22Rv1 (cell line): ENCODE data around the gene AACS.

Experiments
- ZFX ChIP-seq: fragments of 450-650 bp; IDR thresholded peaks from 2 replicates; pipeline ENCODE4 v1.6.1; 2017; ENCODE audit warnings: antibody characterized with exemption, borderline replicate concordance
- TF ChIP-seq, protein P1 (sequence below): fragments of 450-650 bp; IDR thresholded peaks from 2 replicates; pipeline ENCODE4 v1.5.1; 2017; ENCODE audit warnings: mild to moderate bottlenecking

DNA sequence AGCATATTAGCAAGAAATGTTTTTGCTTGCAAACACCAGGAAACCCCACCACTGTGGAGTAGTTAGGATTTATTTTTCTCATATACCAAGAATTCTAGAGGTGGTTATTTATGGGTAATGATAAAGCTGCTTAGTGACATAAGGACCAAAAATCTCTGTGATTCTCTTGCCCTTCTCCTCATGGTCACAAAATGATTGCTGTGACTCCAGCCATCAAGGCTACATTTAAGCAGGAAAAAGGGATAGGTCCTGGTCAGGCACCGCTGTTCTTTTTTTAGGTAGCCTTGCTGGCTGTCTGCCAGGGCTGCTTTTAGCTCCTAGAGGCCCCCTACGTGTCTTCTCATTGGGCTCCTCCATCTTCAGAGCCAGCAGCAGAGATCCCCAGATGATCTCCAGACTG is 104.2 kb downstream of the AACS start:
- TF ChIP-seq, protein P1, sequence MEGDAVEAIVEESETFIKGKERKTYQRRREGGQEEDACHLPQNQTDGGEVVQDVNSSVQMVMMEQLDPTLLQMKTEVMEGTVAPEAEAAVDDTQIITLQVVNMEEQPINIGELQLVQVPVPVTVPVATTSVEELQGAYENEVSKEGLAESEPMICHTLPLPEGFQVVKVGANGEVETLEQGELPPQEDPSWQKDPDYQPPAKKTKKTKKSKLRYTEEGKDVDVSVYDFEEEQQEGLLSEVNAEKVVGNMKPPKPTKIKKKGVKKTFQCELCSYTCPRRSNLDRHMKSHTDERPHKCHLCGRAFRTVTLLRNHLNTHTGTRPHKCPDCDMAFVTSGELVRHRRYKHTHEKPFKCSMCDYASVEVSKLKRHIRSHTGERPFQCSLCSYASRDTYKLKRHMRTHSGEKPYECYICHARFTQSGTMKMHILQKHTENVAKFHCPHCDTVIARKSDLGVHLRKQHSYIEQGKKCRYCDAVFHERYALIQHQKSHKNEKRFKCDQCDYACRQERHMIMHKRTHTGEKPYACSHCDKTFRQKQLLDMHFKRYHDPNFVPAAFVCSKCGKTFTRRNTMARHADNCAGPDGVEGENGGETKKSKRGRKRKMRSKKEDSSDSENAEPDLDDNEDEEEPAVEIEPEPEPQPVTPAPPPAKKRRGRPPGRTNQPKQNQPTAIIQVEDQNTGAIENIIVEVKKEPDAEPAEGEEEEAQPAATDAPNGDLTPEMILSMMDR: no peak
- no peak for TF ChIP-seq ZFX
